SH-SY5Y (cell line): ENCODE measurements around the gene RGSL1.

ENCODE experiments used
- GATA2 ChIP-seq: IDR thresholded peaks from 2 replicates; pipeline ENCODE4 v1.6.1; 2011; ENCODE audit warnings: mild to moderate bottlenecking, low read depth, low read length
- GATA3 ChIP-seq: IDR thresholded peaks from 2 replicates; pipeline ENCODE4 v1.6.1; 2011; ENCODE audit warnings: low read depth, mild to moderate bottlenecking, low read length, moderate library complexity

Gene RGSL1

DNA sequence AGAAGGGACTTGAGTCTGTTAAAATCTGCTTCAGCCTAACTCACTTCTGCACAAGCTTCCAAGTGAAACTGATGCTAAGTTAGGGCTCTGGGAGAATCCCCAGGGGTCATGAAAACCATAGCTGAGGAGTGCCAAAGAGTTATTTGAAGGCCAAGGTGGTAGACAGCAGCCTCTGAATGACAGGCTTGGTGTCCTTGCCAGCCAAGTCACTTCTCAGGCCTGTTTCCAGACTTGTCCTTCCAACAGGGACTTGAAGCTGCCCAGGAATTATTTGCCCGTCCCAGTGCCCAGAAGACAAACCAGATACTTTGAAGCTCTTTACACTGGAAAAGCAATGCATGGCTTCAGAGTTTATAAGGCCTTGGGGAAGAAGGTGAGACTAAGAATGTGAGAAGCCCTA, 105.5 kb downstream of the RGSL1 start:
- TF ChIP-seq GATA3 (no peak), GATA2 (no peak)

DNA sequence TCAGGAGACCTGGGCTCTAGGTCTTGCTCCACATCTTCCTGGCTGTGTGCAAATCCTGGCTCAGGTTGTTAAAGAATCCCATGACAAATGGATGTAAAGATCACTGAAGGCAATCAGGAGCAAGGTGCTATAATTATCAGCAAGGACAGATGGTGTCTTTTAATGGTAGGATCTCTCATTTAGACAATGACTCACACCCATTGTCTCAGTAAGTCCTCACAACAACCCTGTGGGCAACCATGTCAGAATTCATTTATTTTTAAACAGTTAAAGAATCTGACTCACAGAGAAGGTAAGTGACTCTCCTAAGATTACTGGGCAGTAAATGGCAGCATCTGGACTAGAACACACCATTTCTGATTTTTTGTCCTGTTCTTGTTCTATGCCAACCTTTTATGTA, 106.3 kb downstream of the RGSL1 start:
- no peak for TF ChIP-seq GATA3
- no peak for TF ChIP-seq GATA2

DNA sequence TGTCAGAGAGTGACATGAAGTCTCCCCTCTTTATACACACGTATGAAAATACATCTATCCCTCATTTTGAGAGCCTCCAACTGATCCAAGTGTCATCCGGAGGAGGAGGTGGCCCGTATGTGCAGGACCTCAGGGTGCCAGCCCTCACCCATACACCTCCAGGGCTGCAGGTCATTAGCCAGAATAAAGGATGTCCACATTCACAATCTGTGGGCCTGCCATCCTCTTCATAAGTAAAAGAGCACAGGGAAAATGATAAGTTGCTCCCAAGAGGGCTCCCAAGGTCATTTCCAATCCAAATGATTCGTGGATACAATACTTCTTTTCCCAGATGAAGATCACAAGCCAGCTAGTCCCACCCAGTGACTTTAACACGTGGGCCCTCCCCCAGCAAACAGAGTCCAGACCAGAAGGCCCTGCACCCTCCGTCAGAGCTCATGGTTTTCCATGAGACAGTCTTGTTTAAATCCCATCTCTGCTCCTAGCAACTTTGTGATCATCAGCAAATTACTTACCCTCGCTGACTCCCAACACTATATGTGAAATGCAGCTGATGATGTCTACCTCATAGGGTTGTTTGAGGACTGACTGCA, 110.5 kb downstream of the RGSL1 start:
- TF ChIP-seq GATA2 (no peak), GATA3 (no peak)

DNA sequence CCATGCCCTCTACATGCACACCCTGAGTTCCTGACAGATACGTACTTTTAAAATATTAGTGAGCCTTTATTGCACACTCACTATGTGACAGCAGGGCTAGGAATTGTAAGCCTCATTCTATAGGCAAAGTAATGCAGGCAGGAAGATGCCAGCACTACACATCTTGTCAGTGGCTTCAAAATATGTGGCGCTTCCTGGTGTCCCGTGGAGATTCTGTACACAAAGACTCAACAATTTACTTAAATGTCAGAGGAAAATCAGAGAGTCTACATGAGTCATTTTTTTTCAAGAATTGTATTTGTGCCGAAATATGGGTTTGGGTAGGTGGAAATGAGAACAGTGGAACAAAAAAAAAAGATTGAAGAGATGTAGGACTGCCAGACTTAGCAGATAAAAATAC, 111.5 kb downstream of the RGSL1 start:
- TF ChIP-seq GATA3 (no peak), GATA2 (no peak)

DNA sequence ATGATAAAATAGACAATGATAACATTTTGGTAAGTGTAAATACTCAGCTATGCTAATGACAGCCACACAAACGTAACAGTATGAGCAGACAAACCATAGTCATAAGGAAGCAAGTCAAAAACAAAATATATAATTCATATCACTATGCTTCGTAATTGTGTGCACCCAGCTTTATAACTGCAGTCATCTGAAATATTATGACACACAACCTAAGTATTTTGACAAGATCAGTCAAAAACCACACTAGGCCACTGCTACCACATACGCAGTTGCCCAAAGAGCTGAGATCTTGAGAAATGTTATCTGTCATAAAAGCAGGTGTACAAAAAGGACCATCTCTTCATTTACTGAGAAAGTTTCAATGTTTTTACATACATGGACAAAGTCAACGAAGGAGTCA, 113.1 kb downstream of the RGSL1 start:
- TF ChIP-seq GATA2, result no peak
- no peak for TF ChIP-seq GATA3

GRCh38 chr1:182564406-182565004, 114.6 kb downstream of the RGSL1 start:
- TF ChIP-seq GATA3 (no peak), GATA2 (no peak)

DNA sequence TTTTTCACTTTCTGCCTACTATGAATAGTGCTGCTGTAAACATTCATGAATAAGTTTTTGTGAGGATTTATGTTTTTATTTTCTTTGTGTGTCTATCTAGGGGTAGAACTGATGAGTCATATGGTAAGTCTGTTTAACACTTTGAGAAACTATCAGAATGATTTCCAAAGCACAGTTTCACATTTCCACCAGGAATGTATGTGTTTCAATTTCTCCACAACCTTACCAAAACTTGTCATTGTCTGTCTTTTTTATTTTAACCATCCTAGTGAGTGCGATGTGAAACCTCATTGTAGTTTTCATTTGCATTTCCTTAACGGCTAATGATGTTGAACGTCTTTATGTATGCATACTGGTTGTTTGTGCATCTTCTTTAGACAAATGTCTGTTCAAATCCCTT, 115.6 kb downstream of the RGSL1 start:
- TF ChIP-seq GATA3, result no peak
- TF ChIP-seq GATA2, result no peak

DNA sequence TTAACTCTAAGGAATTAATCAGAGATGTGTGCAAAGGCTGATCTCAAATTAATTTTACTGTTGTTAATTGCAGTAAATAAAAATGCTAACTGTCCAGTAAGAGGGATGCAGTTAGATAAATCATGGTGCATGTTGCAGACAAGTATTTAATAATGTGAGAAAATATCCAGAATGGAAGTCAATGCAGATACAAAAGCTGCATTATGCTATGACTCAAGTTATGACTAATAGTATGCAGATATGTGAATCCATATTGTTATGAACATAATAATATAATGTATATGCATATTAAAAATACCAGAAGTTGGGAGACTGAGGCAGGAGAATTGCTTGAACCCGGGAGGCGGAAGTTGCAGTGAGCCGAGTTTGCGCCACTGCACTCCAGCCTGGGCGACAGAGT, 117.7 kb downstream of the RGSL1 start:
- TF ChIP-seq GATA2 (no peak), GATA3 (no peak)

- TF ChIP-seq GATA2 (no peak), GATA3 (no peak)
These were observed 118.8 kb downstream of the RGSL1 start for GRCh38 chr1:182568647-182569284.

DNA sequence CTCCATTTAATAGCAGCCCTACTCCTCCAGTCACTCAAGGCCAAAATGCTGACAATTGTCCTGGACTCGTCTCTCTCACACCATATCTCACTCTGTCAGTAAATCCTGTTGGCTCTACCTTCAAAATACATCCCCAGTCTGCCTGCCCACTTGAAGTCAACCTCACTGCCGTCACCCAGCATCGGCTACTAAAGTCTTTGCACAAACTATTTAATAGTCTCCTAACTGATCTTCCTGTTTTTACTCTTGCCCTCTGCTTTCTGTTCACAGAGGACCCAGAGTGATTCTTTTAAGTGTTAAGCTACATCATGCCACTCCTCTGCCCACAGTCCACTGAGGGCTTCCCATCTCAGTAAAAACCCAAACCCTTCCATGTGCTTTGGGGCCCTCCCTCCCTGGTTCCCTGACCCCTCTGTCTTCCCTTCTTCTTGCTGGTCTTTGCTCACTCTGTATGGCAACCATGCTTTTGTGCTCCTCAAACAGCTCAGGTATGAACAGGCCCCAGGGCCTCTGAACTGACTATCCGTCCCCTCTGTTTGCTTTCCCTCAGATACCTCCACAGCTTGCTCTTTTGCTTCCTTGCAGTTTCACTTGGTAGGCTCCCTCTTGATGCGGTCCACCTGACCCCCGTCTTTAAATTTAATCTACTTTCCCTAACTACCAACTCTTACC, 120.1 kb downstream of the RGSL1 start:
- TF ChIP-seq GATA3, result no peak
- TF ChIP-seq GATA2, result no peak

DNA sequence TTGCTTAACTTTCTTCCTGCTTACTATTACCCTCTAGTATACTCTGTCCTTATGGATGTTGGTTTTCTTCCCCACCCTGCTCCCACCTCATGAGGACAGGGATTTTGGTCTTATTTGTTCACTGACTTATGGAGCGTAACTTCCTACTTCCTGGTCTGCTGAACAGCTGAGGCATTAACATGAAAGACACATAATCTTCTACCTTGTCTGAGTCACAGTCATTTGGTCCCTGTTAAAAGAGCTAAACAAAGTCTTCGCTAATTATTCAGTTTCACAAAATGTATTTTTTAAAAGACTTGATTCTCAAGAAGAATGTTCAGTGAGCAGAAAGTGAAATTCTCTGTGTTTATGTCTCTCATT, 120.6 kb downstream of the RGSL1 start:
- TF ChIP-seq GATA2 (no peak), GATA3 (no peak)

DNA sequence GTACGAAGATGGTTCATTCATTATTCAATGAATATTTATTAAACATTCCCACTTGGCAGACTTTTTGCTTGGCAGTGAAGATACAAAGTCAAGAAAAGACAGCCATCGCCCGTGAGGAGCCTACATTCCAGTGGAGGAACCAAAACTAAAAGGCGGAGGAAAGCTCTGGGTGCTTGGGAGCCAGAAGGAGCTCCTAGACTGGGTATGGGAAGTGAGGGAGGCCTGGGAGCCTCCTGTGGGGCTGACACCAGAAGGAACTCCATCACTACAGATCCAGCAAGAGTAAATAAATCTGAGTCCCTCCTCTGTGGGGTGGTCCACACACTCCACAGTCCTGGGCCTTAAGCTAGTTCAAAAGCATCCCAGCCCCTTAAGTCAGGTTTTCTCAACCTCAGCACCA, 124.2 kb downstream of the RGSL1 start:
- TF ChIP-seq GATA3, result no peak
- no peak for TF ChIP-seq GATA2

DNA sequence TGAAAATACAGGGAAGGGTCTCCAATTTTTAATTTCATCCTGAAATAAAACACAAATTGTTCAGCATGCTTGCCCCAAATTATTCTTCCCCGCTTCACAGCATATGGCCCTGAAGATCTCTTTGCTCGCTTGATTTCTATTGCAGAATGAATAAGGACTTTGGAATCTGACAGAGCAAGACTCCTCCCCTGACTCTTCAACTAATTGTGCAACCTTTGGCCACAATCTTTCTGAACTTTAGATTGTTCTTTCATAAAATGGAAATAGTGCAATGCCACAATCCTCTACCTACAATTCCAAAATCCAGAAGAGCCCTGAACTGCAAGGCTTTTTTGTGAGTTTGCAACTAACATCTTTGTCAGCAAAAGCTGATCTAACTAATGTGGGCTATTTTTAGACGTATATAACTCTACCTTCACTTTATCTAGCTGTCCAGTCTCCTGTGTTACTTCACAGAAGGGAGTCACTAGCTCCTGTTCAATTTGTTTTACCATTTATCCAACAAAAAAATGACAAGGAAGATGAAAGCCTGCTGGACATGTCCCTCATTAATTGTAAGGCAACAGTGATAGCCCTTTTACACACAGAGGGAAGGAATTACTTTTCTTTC, 125.7 kb downstream of the RGSL1 start:
- TF ChIP-seq GATA2 (no peak), GATA3 (no peak)

DNA sequence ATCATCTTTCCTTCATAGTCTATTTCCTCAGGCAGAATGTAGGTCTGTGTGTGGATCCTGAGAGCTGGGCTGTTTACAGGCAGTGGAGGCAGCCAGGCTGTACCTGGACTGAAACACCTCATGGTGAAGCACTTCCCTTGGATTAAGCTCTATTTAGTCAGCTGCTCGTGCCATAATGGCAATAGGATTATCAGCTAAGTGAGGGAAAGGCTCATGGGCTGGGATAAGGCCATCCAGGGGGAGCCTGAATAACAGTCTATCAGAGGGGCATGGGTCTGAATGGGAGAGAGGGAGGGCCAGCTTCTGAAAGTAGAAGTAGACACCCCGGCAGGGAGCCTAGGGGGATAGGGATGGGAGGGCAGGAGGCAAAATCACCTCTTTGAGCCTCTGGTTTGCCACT, 130.8 kb downstream of the RGSL1 start:
- TF ChIP-seq GATA3, result no peak
- TF ChIP-seq GATA2, result no peak

DNA sequence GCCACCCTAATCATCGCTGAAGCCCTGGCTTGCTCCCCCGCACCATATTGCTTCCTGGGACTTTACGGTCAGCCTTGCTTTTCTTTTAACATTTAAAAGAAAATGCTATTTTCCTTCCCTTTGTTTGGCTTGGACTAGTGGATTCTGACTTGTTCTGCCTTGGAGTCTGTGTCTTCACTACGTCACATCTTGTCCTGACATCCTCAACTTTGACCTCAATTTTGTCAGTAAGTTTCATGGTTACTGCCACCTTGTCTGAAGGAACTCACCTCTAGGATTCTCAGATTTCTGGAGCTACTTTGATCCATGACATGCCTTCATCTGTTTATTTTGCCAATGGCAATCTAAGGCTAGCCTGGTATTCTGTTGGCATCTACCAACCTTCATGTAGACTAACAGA, 134.8 kb downstream of the RGSL1 start:
- TF ChIP-seq GATA2 (no peak), GATA3 (no peak)

DNA sequence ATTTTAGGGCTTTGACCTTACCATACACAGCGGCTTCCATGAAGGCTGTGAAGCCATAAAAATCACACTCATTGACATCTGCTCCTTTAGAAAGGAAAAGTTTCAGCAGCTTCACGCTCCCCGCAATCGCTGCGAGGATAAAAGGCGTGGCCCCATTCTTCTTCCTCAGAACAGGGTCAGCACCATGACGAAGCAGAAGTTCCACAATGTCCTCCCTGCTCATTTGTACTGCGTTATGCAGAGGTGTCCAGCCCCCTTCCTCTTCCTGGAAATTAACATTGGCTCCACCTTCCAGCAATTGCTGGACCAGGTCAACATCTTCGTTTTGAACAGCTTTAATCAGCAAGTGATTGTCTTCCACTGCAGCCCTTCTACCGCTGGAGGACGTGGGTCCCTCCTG, 136.4 kb downstream of the RGSL1 start:
- no peak for TF ChIP-seq GATA2
- no peak for TF ChIP-seq GATA3
